Vagina (tissue), 2 donors: ENCODE data around the gene YTHDC2.

Experiments used
- CTCF ChIP-seq, 3 experiments: fragments of 450-650 bp in 2 of 3; fragments of 200-600 bp in 1 of 3; sonication (generic) in 1 of 3; IDR thresholded peaks; one replicate each; pipeline ENCODE4 v1.5.1; 2017 to 2019; ENCODE audit warnings: antibody characterized with exemption in 3 of 3, mild to moderate bottlenecking in 2 of 3, moderate library complexity in 2 of 3
- POLR2A ChIP-seq, 2 donors: fragments of 450-650 bp; IDR thresholded peaks; one replicate each; pipeline ENCODE4 v1.6.1; 2017; ENCODE audit warnings: antibody characterized with exemption in 2 of 2, mild to moderate bottlenecking in 2 of 2, moderate library complexity in 2 of 2

GRCh38 chr5:113520899-113521298, 7.4 kb downstream of the YTHDC2 start:
- TF ChIP-seq CTCF (IDR thresholded peaks at IDR 0.05) (no peak), POLR2A (IDR thresholded peaks at IDR 0.05) (no peak)
